ENCODE data around the gene DNAJC15. TPM values are rescaled to one million over a fixed set of nuclear protein-coding genes. Genes with fewer than 3 reads are reported as not detected.

DNAJC15 gene
- total and polyA plus RNA-seq, 2 of the 8 experiments (the other 6 are each of a cell fraction or from before 2014, with no cell fraction given): 5.8 to 20.8 TPM

GRCh38 chr13:43113603-43114002 is 90.2 kb downstream of the DNAJC15 start:
- Histone ChIP-seq H2BK20ac (ENCODE audit: low read length) (no peak overlapping the region), H3K23me2 (ENCODE audit: low read depth, low read length) (no peaks in the 10 kb centered on the region), H3K56ac (replicated peaks; ENCODE audit: insufficient read length, low read depth, low read length) (no peak overlapping the region), H4K8ac (ENCODE audit: extremely low read depth, insufficient read depth, low read length) (no peak overlapping the region), H3K79me1 (ENCODE audit: low read depth, low read length) (no peaks in the 10 kb centered on the region), H3K18ac (ENCODE audit: extremely low read depth, low read length) (no peak overlapping the region), H2BK15ac (ENCODE audit: low read length) (no peak overlapping the region), H2BK120ac (replicated peaks; ENCODE audit: low read depth, low read length) (no peak overlapping the region), H3K14ac (ENCODE audit: insufficient read length) (no peak overlapping the region), H3K27ac (ENCODE audit: low read depth, low read length) (no peak overlapping the region), H4K91ac (replicated peaks; ENCODE audit: insufficient read length, low read length) (no peak overlapping the region), H3K4ac (replicated peaks; ENCODE audit: insufficient read length, low read depth, low read length) (no peak overlapping the region), H2BK12ac (ENCODE audit: low read depth, low read length) (no peak overlapping the region), H3K36me3 (ENCODE audit: control insufficient read depth in 2 of 4, insufficient read depth in 4 of 4, low read length in 3 of 4) (no peaks in the 10 kb centered on the region), H4K5ac (ENCODE audit: insufficient read length, low read depth, low read length) (no peak overlapping the region), H2AFZ (ENCODE audit: low read length) (no peak overlapping the region), H3K4me2 (ENCODE audit: insufficient read depth in 1 of 2, low read depth in 2 of 2, low read length in 2 of 2) (no peak overlapping the region), H3K4me3 (ENCODE audit: extremely low read depth in 1 of 4, insufficient read depth in 2 of 4, low read depth in 3 of 4, low read length in 4 of 4) (no peak overlapping the region), H3K27me3 (replicated peaks in 1 of 4; ENCODE audit: control insufficient read depth in 3 of 4, extremely low read depth in 1 of 4, insufficient read depth in 3 of 4, low read length in 3 of 4) (no peaks in the 10 kb centered on the region), H3K9ac (replicated peaks in 1 of 4; ENCODE audit: extremely low read depth in 1 of 4, low read depth in 3 of 4, low read length in 3 of 4) (no peak overlapping the region), H3K4me1 (replicated peaks in 1 of 4; ENCODE audit: control insufficient read depth in 3 of 4, insufficient read depth in 4 of 4, low read length in 3 of 4) (no peaks in the 10 kb centered on the region), H4K20me1 (replicated peaks in 1 of 2; ENCODE audit: control insufficient read depth in 1 of 2, insufficient read depth in 2 of 2, low read length in 2 of 2) (no peaks in the 10 kb centered on the region), H2AK5ac (ENCODE audit: low read depth, low read length) (no peak overlapping the region), H3K9me3 (ENCODE audit: insufficient read depth in 2 of 2, low read depth in 1 of 2, low read length in 1 of 2) (no peaks in the 10 kb centered on the region), H2BK5ac (ENCODE audit: low read depth, low read length) (no peak overlapping the region), H3K23ac (ENCODE audit: insufficient read length) (no peak overlapping the region), H3K79me2 (ENCODE audit: control insufficient read depth in 1 of 2, insufficient read depth in 2 of 2, low read length in 2 of 2) (no peaks in the 10 kb centered on the region)
- 78% methylated on average over 1 of the region's 1 CpG; no CpG with 5 or more reads in 1 of the 2 experiments for WGBS, 2 experiments (ENCODE audit: extremely low coverage in 1 of 2, insufficient coverage in 1 of 2, insufficient read length in 1 of 2, insufficient replicate concordance in 2 of 2, low coverage in 1 of 2, low lambda C conversion rate in 2 of 2, missing lambda C conversion rate in 1 of 2)
- FAIRE-seq (no peak), DNase-seq (ENCODE audit: low read depth in 1 of 2, low spot score in 2 of 2) (no peak)
- ChIA-PET CTCF (ENCODE audit: partially characterized antibody) (no interaction called here), POLR2A (ENCODE audit: partially characterized antibody) (no interaction called here)
- TF ChIP-seq FOSL1 (IDR thresholded peaks at IDR 0.05; ENCODE audit: insufficient read depth, low read depth, low read length) (no peak), GTF2F1 (IDR thresholded peaks at IDR 0.05; ENCODE audit: borderline replicate concordance, low read depth, low read length) (no peak), RBBP5 (IDR thresholded peaks at IDR 0.05; ENCODE audit: borderline replicate concordance, low read depth, low read length) (no peak), SIN3A (conservative IDR thresholded peaks at IDR 0.05 in 1 of 2, IDR thresholded peaks at IDR 0.05 in 1 of 2; ENCODE audit: low read depth in 1 of 2, low read length in 2 of 2) (no peak), SP4 (IDR thresholded peaks at IDR 0.05; ENCODE audit: low read length) (no peak), SRF (IDR thresholded peaks at IDR 0.05; ENCODE audit: low read depth, low read length) (no peak), JUND (IDR thresholded peaks at IDR 0.05; ENCODE audit: low read length) (no peak), KDM5A (IDR thresholded peaks at IDR 0.05; ENCODE audit: low read length) (no peak), ASH2L (IDR thresholded peaks at IDR 0.05; ENCODE audit: low read length) (no peak), TEAD4 (IDR thresholded peaks at IDR 0.05; ENCODE audit: low read depth, low read length) (no peak), SIRT6 (IDR thresholded peaks at IDR 0.05; ENCODE audit: low read length) (no peak), YY1 (IDR thresholded peaks at IDR 0.05; ENCODE audit: low read depth, low read length) (no peak), GABPA (IDR thresholded peaks at IDR 0.05; ENCODE audit: borderline replicate concordance, insufficient read depth, low read length) (no peak), E2F6 (IDR thresholded peaks at IDR 0.05) (no peak), RFX5 (IDR thresholded peaks at IDR 0.05; ENCODE audit: borderline replicate concordance, low read depth, low read length) (no peak), POLR2A (IDR thresholded peaks at IDR 0.05; ENCODE audit: control extremely low read depth in 1 of 2, low read depth in 2 of 2, low read length in 2 of 2) (no peak)
